HG02852 (cell line): ENCODE results near the gene ZNF181.
"Not testable (repeated sequence)": the region's sequence is repeated elsewhere in the genome, so short reads cannot be mapped to it uniquely, and the experiment has no call there.

Source experiments
- ATAC-seq: cut with Tn5 transposase; IDR thresholded peaks from one replicate; pipeline ENCODE4 v1.9.1; 2021; ENCODE audit warnings: mild to moderate bottlenecking, moderate library complexity; ENCODE audit not compliant: unreplicated experiment

The ZNF181 gene

DNA sequence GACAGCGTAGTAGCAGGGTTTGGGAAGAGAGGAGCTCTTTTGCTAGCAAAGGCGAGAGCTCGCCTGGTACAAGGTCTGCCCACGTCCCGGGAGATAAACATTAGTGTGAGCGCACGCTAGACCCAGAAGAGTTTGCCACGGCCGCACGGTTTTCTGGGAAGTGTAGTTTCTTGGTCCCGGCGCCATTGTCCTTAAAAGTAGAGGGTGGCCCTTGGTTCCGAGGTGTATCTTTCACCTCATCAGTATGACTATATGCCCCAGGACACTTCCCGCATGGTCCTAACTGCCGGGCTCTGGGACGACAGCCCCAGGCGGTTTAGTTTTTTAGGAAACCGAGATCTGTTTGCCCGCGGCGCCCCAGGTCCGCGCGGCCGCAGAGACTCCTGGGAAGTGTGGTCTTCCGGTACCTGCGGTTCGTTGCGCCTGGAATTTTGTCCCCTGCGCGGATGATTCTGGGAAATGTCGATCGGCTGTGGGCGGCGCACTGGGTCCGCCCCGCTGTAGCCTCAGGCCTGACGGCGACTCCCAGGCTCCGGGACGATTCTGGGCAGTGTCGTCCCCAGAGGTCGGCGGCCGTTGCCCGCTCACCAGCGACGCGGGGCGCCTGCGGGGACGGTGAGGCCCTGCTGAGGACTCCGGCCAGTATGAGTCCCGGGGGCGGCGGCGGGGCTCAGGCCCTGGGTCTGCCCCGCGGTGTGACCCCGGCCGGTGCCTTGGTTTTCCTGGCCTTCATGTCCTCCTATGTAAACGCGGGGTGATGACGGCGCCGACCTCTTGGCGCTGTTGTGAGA lies at the start of gene ZNF181:
Gene ZNF181 (plus strand): TSS at position 498 of the 791 bp plus-strand sequence. CDS start 795 bp downstream, outside the sequence.
- ATAC-seq, result peak; percentile 89

DNA sequence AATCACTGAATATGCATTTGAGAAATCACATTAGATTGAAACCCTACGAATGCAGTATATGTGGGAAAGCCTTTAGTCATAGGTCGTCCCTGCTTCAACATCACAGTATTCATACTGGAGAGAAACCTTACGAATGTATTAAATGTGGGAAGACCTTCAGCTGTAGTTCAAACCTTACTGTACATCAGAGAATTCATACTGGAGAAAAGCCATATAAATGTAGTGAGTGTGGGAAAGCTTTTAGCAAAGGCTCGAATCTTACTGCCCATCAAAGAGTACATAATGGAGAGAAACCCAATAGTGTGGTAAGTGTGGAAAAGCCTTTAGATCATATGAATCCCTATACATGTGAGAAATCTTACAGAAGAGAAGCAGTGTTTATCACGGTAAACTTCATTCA lies 48.8 kb upstream of the ZNF181 start:
- ATAC-seq, result not testable (repeated sequence)

DNA sequence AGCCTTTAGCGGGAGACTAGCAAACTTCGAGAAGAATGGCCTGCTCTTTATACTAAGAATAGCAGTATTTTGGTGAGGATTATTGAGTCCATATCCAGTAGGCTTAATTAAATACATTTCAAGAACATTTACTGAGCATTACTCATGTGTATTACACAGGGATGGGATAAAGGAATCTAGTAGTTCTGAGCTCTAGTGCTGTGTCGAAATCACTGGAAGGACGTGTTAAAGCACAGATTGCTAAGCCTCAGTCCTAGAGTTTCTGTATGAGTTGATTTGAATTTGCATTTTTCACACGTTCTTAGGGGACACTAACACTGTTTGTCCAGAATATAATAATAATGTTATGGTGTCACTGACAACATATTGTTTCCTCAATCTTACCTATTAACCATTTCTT lies 47.6 kb upstream of the ZNF181 start:
- ATAC-seq, result no peak

DNA sequence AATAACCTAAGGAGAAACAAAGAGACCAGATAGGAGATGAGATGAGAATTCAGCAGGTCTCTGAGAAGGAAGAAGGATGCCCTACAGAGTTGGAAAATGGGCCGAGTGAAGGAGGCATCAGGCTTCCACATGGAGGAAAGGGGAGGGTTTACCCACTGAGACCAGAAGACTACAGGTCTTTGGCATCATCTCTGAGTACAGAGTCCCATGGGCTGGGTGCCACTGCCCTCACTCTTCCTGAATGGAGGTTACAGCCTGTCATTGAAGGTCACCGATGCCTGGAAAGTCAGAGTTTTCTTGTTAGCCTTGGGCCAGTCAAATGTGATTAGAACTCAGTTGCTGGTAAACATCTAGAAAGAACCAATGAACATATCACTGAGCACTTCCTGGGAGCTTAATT lies 46.7 kb upstream of the ZNF181 start:
- no peak for ATAC-seq

DNA sequence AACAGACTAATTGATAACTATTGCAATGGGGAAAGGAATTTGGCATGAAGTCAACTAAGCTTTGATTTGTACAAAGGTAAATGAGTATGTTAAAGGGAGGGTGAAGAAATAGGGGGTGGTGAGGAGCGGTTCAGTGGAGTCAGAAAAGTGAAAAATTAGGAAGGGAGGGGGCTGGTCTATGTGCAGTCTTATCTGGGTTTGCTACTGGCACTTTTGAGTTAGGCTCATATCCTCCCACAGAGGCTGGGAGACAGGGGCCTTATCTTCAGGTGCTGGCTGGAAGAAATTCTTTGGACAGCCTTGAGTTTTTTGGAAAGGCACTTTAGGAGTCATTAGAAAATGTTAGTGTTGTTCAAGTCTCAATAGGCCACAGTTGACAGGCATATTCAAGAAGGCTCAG lies 45.5 kb upstream of the ZNF181 start:
- no peak for ATAC-seq

DNA sequence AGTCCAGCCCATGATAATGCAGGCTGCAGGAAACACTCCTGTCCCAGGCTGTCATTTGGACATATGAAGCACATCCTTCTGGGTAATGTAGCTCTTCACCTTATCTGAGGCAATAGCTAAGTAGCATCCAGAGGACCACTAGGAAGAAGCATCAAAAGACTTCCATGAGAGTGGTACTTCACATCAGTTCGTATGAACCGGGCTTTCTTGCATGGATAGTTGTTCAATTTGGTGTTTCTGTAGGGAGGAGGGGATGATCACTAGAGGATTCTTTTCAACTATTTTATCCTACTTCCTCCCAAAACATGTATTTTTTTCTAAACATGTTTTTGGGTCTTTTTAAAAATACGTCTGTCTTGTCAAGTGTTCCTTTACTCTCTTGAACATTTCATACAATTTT lies 43.7 kb upstream of the ZNF181 start:
- no peak for ATAC-seq

DNA sequence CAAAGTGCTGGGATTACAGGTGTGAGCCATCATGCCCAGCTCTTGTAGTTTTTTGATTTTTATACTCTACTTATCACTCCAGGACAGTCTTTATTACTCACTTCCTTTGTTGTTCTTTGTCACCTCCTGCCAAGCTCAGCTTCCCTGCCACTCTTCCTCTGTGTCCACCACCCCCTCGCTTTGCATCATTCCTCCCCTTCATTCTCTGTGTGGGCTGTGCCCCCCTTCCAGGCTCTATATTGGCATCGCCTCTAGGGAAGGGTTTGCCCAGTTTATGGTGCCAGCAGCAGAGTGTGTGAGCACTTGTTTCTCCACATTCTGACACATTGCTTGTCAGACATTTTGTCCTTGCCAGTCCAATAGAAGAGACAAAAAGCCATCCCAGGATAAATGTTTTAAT lies 41.5 kb upstream of the ZNF181 start:
- ATAC-seq, result no peak

DNA sequence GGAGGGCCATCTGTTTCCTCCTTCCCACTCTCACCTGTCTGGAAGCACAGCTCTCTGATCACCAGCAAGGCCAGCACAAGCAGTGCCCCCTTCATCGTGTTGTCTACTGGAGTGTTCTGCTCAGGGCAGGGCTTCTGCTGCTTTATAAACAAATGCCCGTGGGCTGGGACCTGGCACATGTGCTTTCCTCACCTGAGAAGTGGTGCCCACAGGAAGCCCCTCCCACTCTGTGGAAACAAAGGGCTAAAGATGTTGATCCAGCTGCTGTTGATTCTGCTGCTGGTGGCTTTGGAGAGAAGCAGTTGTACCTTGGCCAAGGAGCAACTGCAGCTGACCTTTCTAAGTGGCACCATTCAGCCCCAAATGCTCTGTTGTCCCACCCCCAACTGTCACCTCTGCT lies 26.4 kb upstream of the ZNF181 start:
- ATAC-seq, result no peak

DNA sequence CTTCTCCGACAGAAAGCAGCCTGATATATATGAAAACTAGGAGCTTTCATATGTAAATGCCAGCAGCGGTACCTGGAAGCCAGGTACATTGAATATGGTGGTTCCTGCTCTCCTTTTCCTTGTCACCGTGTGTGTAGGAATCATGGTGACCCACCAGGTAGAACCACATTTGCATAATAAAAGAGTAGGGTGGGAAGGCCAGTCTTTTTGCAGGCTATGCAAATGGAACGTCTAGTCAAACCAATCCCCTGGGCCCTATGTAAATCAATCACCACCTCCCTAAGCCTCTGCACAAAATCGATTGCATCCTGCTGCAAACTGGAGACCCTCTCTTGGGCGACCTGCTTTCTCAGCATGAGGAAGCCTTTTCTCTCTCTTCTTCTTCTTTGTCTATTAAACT lies 22.2 kb upstream of the ZNF181 start:
- ATAC-seq, result no peak

DNA sequence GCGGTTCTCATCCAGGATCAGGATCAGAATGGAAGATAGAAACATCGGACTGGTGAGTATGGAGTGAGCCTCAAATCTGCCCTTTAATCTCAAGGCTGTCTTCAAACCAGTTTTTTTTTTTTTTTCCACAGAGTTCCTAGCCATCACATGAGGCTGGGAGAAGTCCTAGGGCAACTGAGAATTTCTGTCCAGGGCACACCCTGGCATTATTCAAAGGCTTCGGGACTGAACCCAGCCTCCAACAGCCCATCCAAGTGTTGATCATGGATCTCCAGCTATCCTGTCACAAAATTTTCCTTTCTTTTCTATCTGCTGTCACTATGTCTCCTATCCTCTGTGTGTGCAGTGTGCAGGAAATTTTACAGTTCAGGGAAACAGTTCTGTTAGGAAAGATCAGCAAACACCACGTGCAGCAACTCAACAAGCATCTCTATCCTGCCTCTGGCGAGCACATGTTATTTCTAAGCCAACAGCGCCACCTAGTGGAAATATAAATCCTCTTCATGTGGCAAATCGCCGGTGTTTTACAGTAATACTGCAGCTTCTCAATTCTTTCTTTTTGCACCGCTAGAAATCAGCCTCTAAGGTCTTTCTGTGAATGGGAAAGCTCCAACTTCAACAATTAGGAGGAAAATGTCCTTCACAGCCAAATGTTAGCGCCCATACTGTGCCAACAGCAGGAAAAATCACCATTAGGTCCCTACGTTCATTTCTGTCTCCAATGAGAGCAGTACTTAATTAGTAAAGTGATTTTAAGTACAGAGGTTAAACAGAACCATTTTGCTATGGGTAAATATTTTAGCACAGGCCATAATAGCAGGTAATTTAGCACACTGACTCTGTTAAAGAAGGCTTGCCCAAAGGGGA lies 21.4 kb upstream of the ZNF181 start:
- ATAC-seq, result no peak

DNA sequence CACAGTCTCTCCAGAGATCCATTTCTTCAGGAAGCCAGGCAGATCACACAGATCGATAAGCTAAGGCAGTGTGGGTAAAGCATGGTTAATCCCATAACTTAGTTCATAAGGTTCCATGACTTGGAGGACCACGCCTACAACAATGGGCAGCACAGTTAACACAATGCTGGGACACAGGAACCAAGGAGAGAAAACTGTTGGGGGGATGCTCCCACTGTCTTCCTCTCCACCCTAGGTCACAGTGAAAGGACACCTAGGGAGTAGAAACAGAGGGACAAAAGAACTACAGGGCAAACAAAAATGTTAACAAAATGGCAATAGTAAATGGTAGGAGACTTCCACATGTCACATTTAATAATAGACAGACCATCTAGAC lies 20.8 kb upstream of the ZNF181 start:
- no peak for ATAC-seq

DNA sequence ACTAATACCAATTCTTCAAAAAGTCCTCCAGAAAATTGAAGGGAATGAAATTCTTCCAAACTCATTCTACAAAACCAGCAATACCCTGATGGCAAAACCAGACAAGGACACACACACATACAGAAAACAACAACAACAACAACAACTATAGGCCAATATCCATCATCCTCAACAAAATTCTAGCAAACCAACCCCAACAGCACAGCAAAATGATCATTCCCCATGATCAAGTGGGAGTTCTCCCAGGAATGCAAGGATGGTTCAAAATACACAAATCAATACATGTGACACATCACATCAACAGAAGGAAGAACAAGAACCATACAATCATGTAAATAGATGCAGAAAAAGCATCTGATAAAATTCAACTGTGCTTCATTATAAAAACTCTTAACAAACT lies 18.7 kb upstream of the ZNF181 start:
- ATAC-seq, result no peak

DNA sequence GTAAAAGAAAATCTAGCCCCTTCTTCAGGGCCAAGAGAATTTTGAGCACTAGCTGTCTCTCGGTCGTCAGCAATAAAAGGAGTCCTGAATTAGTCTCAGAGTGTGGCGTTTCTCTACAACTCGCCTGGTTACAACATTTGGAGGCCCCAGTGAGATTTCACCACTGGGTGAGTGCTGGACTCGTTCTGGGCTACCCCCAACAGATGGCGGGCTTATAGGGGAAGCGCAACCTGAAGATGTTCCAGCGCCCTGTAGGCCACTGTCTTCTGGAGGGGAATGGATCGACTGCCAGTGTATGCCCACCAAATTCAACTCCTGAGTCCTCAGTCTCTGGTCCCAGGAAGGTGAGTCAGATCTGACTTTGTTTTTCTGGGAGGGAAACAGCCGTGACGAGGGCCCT lies 11.7 kb upstream of the ZNF181 start:
- no peak for ATAC-seq

DNA sequence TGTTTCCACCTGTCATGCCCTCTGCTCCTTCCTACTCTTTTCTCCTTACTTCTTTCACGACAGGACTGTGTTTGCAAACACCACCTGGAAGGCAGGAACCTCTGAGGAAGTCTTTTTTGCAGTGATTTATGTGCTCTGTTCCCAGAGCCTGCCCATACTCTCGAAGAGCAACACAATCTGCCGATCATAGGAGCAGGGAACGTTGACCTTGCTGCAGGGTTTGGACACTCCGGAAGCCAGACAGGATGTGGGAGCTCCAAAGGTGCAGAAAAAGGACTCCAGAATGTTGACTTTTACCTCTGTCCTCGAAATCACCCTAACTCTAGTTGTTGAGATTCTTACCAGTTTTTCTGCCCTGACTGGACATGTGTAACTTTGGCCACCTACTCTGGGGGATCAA lies 8.6 kb upstream of the ZNF181 start:
- no peak for ATAC-seq

DNA sequence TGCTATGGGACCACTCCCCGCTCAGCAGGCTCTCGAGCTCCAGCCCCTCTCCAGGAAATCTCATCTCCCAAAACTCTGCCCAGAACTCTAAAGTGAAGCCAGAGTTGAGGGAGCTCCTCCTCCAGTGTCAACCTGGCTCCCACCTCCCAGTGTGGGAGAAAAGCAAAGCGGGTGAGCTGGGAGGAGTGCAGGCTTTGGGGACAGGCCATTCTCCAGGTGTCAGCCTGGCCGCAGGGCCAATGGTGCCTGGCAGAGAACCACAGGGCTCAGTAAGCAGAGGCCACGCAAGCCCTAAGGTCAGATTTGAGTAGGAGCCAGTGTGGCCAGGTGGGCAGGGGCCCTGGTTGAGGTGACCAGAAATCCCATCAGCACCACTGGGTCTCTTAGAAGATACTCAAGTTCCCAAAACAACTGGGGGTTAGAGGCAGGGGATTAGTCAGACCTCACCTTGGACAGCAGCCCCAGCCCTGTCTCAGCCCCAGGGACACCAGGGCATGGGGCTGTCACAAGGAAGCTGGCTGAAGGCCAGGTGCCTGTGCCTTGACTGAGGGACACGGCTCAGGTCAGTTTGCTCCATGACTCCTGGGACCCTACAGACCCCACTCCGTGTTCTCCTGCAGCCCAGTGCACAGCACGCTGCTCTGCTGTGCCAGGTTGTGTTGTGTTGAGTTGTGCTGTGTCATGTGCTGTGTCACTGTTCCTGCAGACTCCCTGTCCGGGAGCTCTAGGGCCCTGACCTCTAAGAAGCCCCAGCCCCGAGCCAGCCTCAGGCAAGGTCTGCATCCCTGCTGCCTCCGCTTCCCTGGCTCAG lies 2.8 kb upstream of the ZNF181 start:
- ATAC-seq, result no peak

DNA sequence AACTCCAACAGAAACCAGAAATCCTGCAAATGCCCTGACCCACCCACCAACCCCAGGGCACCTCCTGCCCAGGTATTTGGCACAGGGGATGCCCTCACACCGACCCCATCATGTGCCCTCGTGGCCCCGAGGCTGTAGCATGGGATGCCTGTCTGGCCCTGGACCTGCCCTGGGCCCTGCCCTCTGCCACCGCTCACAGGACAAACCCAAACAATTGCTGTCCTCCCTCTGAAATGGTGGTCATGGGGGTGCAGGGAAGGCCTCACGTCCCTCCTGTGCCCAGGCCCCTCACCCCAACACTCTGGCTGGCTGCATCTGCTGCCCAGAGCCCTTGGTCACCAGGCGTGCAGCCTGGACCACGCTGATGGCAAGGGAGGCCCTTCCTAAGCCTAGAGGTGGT lies 2.1 kb upstream of the ZNF181 start:
- no peak for ATAC-seq

DNA sequence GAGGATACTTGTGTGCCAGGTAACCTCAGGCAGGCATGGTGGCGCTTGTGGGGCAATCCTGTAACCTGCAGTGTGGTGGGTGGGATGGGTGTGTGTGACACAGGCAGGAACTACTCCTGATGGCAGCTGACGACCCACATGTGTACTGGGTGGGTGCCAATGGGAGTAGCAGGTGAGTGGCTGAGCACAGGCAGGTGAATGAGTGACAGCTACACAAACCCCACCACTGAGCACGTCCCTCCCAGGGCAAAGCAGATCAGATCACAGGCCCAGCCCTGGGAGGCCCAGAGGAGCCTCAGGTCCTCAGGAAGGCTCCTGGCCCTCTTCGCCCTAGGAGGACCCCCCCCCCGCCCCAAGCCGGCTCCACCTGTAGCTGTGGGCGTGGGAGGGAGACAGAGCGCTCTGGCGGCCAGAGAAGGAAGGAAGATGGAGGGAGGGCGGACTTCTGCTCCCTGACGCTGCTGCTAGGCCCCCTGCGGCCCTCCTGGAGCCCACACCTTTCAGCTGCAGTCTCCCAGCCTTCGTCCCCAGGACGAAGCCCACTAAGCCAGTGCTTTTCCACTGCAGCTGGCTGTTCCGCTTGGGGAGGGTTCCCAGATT lies 1.3 kb upstream of the ZNF181 start:
- no peak for ATAC-seq

DNA sequence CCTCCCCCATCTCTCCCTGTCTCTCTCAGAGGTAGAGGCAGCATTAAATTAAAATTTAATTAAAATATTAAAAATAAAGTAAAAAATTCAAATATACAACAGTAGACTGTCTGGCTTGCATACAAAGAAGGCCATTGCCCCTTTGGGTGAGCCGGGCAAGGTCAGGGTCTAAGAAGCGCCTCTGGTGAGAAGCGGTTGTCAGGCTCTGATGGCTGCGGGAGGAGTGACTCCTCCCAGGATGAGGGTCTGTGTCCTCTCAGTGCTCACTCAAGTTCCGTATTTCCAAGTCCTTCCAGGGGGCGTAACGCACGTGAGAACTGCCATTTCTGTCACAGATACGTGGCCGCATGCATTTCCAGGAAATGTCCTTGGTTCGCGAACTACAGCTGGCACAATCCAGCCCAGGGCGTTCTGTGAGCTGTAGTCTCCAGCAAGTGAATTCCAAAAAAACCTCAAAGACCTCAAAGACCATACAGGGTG lies 737 bp upstream of the ZNF181 start:
- peak; percentile 14 for ATAC-seq

DNA sequence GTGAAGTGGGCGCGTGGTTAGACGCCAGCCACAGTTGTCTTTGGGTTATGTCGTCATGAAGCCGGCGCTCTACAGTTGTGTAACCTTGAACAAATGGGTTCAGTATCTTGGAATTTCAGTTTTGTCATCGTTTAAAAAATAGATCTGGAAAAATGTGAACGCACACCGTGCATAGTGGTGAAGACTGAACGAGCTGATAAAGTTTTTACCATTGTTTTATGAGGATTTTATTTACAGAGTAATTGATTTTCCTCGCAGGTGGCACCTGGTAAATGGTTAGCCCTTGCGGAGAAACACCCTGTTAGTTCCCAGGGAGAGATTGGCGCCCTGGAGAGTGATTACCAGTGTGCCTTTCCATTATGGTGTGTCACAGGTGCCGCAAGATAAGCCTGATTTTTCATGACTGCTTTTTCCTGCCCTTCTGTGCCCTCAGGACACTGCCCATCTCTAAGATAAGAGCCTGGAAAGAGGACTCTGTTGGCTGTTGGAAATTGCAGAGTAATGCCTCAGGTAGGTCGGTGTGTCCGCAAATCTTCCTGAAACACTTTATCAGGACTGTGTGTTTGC lies 577 bp downstream of the ZNF181 start:
- peak; percentile 41 for ATAC-seq

DNA sequence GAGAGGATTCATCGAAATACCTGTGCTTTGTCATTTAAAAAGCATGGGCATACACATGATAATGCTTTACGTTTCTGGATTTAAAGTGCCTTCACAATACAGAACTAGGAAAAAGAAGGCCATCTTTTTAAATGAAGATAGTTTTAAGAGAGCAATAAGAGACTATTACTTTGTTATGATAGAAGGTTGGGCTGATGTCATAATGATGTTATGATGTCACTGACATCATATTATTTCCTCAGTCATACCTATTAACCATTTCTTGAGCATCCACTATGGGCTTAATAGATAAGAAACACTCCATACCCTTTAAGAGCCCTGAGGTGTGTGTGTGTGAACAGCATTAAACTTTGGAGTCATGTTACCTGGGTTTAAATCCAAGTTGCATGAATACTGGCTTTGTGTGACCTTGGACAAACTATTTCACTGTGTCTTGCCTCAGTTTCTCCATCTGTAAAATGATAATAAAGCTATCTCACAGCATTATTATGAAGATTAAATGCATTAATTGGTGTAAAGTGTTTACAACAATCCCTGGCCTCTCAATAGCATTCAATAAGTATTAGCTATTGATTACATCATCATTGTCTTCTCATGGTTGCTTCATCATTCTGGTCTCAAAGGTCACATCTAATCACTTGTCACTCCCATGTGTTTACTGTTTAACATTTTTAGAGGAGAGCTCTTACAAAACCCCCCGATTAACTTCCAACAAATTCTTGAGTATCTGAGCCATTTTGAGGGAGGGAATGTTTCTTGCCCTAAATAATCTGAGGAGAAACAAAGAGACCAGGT lies 11.1 kb downstream of the ZNF181 start:
- no peak for ATAC-seq
